ENCODE measurements around the gene DOK6. TPM values are rescaled to one million over a fixed set of nuclear protein-coding genes. Genes with fewer than 3 reads are reported as not detected.

Gene DOK6
- total RNA-seq, 2 experiments from 2014 or later, result not detected

- no peaks in the 10 kb centered on the region for H3K4me1 Mint-ChIP-seq (ENCODE audit: low read depth)
- H3K27ac Mint-ChIP-seq, result no peak overlapping the region
- H3K9me3 Mint-ChIP-seq, result no peaks in the 10 kb centered on the region
- intact Hi-C loops (cut with DNase I, micrococcal nuclease), result no loop called here
- H3K27me3 ChIP-seq (ENCODE audit: control insufficient read depth in 1 of 2, insufficient read depth in 2 of 2, low read length in 2 of 2), result no peaks in the 10 kb centered on the region
- ChIA-PET POLR2A (no interaction called here), CTCF (no interaction called here)
- no peak overlapping the region for H3K27ac ChIP-seq (ENCODE audit: low read depth in 1 of 2, low read length in 2 of 2)
- H3K27me3 Mint-ChIP-seq, result no peaks in the 10 kb centered on the region
- no peaks in the 10 kb centered on the region for H3K36me3 Mint-ChIP-seq (ENCODE audit: low read depth)
- H3K4me3 Mint-ChIP-seq, result no peak overlapping the region
- DNase-seq (no peak), ATAC-seq (ENCODE audit: poor library complexity) (no peak)
- no peaks in the 10 kb centered on the region for H3K36me3 ChIP-seq (ENCODE audit: insufficient read depth, low read length)
- no peak overlapping the region for H3K4me3 ChIP-seq (ENCODE audit: low read length)
- TF ChIP-seq CTCF (IDR thresholded peaks at IDR 0.05), result no peak
- no peaks in the 10 kb centered on the region for H3K4me1 ChIP-seq (ENCODE audit: insufficient read depth, low read length)
- H3K9me3 ChIP-seq (ENCODE audit: control insufficient read depth in 1 of 2, insufficient read depth in 1 of 2, low read length in 2 of 2), result no peaks in the 10 kb centered on the region
Measured at GRCh38 chr18:69780851-69781250, 380.2 kb downstream of the DOK6 start.

- Histone ChIP-seq H3K36me3 (ENCODE audit: insufficient read depth, low read length) (no peaks in the 10 kb centered on the region), H3K27me3 (ENCODE audit: control insufficient read depth in 1 of 2, insufficient read depth in 2 of 2, low read length in 2 of 2) (no peaks in the 10 kb centered on the region), H3K9me3 (ENCODE audit: control insufficient read depth in 1 of 2, insufficient read depth in 1 of 2, low read length in 2 of 2) (no peaks in the 10 kb centered on the region), H3K4me3 (ENCODE audit: low read length) (no peak overlapping the region), H3K27ac (ENCODE audit: low read depth in 1 of 2, low read length in 2 of 2) (no peak overlapping the region), H3K4me1 (ENCODE audit: insufficient read depth, low read length) (no peaks in the 10 kb centered on the region)
- Mint-ChIP-seq H3K9me3 (no peaks in the 10 kb centered on the region), H3K27ac (no peak overlapping the region), H3K27me3 (no peaks in the 10 kb centered on the region), H3K36me3 (ENCODE audit: low read depth) (no peaks in the 10 kb centered on the region), H3K4me3 (no peak overlapping the region), H3K4me1 (ENCODE audit: low read depth) (no peaks in the 10 kb centered on the region)
- intact Hi-C loops (cut with DNase I, micrococcal nuclease), result no loop called here
- TF ChIP-seq CTCF (IDR thresholded peaks at IDR 0.05), result no peak
- ATAC-seq (ENCODE audit: poor library complexity), result no peak
- POLR2A ChIA-PET, result no interaction called here
- no peak for DNase-seq
- CTCF ChIA-PET, result no interaction called here
Measured at GRCh38 chr18:69784815-69785214, 384.1 kb downstream of the DOK6 start.

GRCh38 chr18:69785466-69785865, 384.8 kb downstream of the DOK6 start:
- H3K9me3 Mint-ChIP-seq, result no peaks in the 10 kb centered on the region
- H3K27me3 Mint-ChIP-seq, result no peaks in the 10 kb centered on the region

More at GRCh38 chr18:69785466-69785865, 384.8 kb downstream of the DOK6 start:
- Mint-ChIP-seq H3K27ac (no peak overlapping the region), H3K4me3 (no peak overlapping the region), H3K36me3 (ENCODE audit: low read depth) (no peaks in the 10 kb centered on the region), H3K4me1 (ENCODE audit: low read depth) (no peaks in the 10 kb centered on the region)
- no peaks in the 10 kb centered on the region for H3K36me3 ChIP-seq (ENCODE audit: insufficient read depth, low read length)
- POLR2A ChIA-PET, result no interaction called here
- H3K4me3 ChIP-seq (ENCODE audit: low read length), result no peak overlapping the region
- no peak for ATAC-seq (ENCODE audit: poor library complexity)
- no peaks in the 10 kb centered on the region for H3K27me3 ChIP-seq (ENCODE audit: control insufficient read depth in 1 of 2, insufficient read depth in 2 of 2, low read length in 2 of 2)
- no peak for DNase-seq
- CTCF ChIA-PET, result no interaction called here
- TF ChIP-seq CTCF (IDR thresholded peaks at IDR 0.05), result no peak
- no peaks in the 10 kb centered on the region for H3K4me1 ChIP-seq (ENCODE audit: insufficient read depth, low read length)
- H3K9me3 ChIP-seq (ENCODE audit: control insufficient read depth in 1 of 2, insufficient read depth in 1 of 2, low read length in 2 of 2), result no peaks in the 10 kb centered on the region
- H3K27ac ChIP-seq (ENCODE audit: low read depth in 1 of 2, low read length in 2 of 2), result no peak overlapping the region
- intact Hi-C loops (cut with DNase I, micrococcal nuclease), result no loop called here

All from CD4-positive, alpha-beta T cell (primary cell).